Liver (tissue), 9 donors: ENCODE data around the gene RPUSD4. TPM values are rescaled to one million over a fixed set of nuclear protein-coding genes. Genes with fewer than 3 reads are reported as not detected.

Experiments
- DNase-seq: peaks from one replicate; pipeline ENCODE4 v3.0.0-alpha.2; 2017; ENCODE audit warnings: low spot score
- H3K27ac ChIP-seq, 2 donors: one replicate each; pipeline ENCODE4 v1.7.0; 2013; ENCODE audit warnings: inconsistent platforms in 2 of 2, low read length in 2 of 2, control low read depth in 1 of 2, low read depth in 1 of 2, mild to moderate bottlenecking in 1 of 2
- H3K27me3 ChIP-seq, 4 donors: one replicate each; pipeline versions ENCODE4 v1.6.1 to v1.7.0; 2013; ENCODE audit warnings: low read length in 3 of 4, inconsistent platforms in 1 of 4, mild to moderate bottlenecking in 1 of 4, moderate library complexity in 1 of 4; ENCODE audit not compliant: control insufficient read depth in 4 of 4, insufficient read depth in 4 of 4
- H3K36me3 ChIP-seq, 4 donors: one replicate each; pipeline versions ENCODE4 v1.6.1 to v1.7.0; 2013; ENCODE audit warnings: low read length in 3 of 4, mild to moderate bottlenecking in 3 of 4, low read depth in 1 of 4, moderate library complexity in 1 of 4; ENCODE audit not compliant: control insufficient read depth in 4 of 4, insufficient read depth in 3 of 4
- H3K4me1 ChIP-seq, 4 donors: one replicate each; pipeline versions ENCODE4 v1.6.1 to v1.7.0; 2013; ENCODE audit warnings: low read length in 3 of 4, mild to moderate bottlenecking in 3 of 4, moderate library complexity in 1 of 4; ENCODE audit not compliant: control insufficient read depth in 4 of 4, insufficient read depth in 4 of 4
- H3K4me3 ChIP-seq, 3 donors: one replicate each; pipeline versions ENCODE4 v1.6.1 to v1.7.0; 2013; ENCODE audit warnings: low read length in 3 of 3, control low read depth in 1 of 3, low read depth in 1 of 3, mild to moderate bottlenecking in 1 of 3
- H3K9ac ChIP-seq, 2 donors: one replicate each; pipeline ENCODE4 v1.7.0; 2013; ENCODE audit warnings: low read length in 2 of 2, mild to moderate bottlenecking in 2 of 2, moderate library complexity in 2 of 2, control low read depth in 1 of 2, low read depth in 1 of 2
- H3K9me3 ChIP-seq, 4 donors: one replicate each; pipeline versions ENCODE4 v1.6.1 to v1.7.0; 2013; ENCODE audit warnings: low read length in 3 of 4; ENCODE audit not compliant: control insufficient read depth in 4 of 4
- CTCF ChIP-seq: fragments of 150-350 bp; IDR thresholded peaks from 2 replicates; pipeline ENCODE4 v1.5.1; 2017; ENCODE audit warnings: improper control_type of control experiment, low read depth, low read length; ENCODE audit not compliant: missing input control
- EGR1 ChIP-seq, 2 donors: IDR thresholded peaks; 2 replicates each; pipeline ENCODE4 v1.6.1; 2016 to 2018; ENCODE audit warnings: antibody characterized with exemption in 2 of 2, low read depth in 2 of 2
- FOXA1 ChIP-seq: IDR thresholded peaks from 2 replicates; pipeline ENCODE4 v1.6.1; 2016; ENCODE audit warnings: antibody characterized with exemption
- FOXA2 ChIP-seq: IDR thresholded peaks from 2 replicates; pipeline ENCODE4 v1.6.1; 2016; ENCODE audit warnings: antibody characterized with exemption
- HNF4G ChIP-seq: IDR thresholded peaks from 2 replicates; pipeline ENCODE4 v1.6.1; 2016; ENCODE audit warnings: antibody characterized with exemption
- JUND ChIP-seq, 2 donors: IDR thresholded peaks; 2 replicates each; pipeline ENCODE4 v1.6.1; 2016; ENCODE audit warnings: antibody characterized with exemption in 2 of 2
- NR2F2 ChIP-seq: IDR thresholded peaks from 2 replicates; pipeline ENCODE4 v1.6.1; 2016; ENCODE audit warnings: antibody characterized with exemption
- RAD21 ChIP-seq, 2 donors: IDR thresholded peaks; 2 replicates each; pipeline ENCODE4 v1.6.1; 2016; ENCODE audit warnings: antibody characterized with exemption in 2 of 2, mild to moderate bottlenecking in 2 of 2
- REST ChIP-seq: IDR thresholded peaks from 2 replicates; pipeline ENCODE4 v1.6.1; 2016; ENCODE audit warnings: antibody characterized with exemption, mild to moderate bottlenecking
- RXRA ChIP-seq, 2 donors: IDR thresholded peaks; 2 replicates each; pipeline ENCODE4 v1.6.1; 2017 to 2018; ENCODE audit warnings: antibody characterized with exemption in 2 of 2, mild to moderate bottlenecking in 1 of 2
- SP1 ChIP-seq: IDR thresholded peaks from 2 replicates; pipeline ENCODE4 v1.6.1; 2018; ENCODE audit warnings: antibody characterized with exemption, mild to moderate bottlenecking
- TAF1 ChIP-seq: conservative IDR thresholded peaks from 2 replicates; pipeline ENCODE4 v1.6.1; 2016; ENCODE audit warnings: antibody characterized with exemption, mild to moderate bottlenecking
- YY1 ChIP-seq: IDR thresholded peaks from 2 replicates; pipeline ENCODE4 v1.6.1; 2016; ENCODE audit warnings: antibody characterized with exemption, mild to moderate bottlenecking
- ZBTB33 ChIP-seq: IDR thresholded peaks from 2 replicates; pipeline ENCODE4 v1.6.1; 2016; ENCODE audit warnings: antibody characterized with exemption
- WGBS: extraction: QIAGEN DNeasy Blood & Tissue Kit; methylation state at CpG from one replicate; pipeline ENCODE4 v1.1.7; 2013; 5-methylcytosine and 5-hydroxymethylcytosine counted together
- polyA plus RNA-seq, 2 donors: library from polyadenylated mRNA; stranded (reverse) in 1 of 2; unstranded in 1 of 2; fragments of 200-250 nt in 1 of 2; fragments of >200 nt in 1 of 2; fragmentation: Nextera tagmentation in 1 of 2; extraction: Ambion mirVana in 1 of 2; gene quantifications; one replicate each; pipeline versions ENCODE4 v1.2.1 to v1.2.3, GENCODE V29; 2013 to 2015
- total RNA-seq, 2 donors: library from RNA; depleted of rRNA; stranded (reverse); fragments of >200 nt; gene quantifications; one replicate each; pipeline ENCODE4 v1.2.3, GENCODE V29; 2014
- TF ChIP-seq, protein P1 (sequence below): IDR thresholded peaks from 2 replicates; pipeline ENCODE4 v1.6.1; 2016; ENCODE audit warnings: antibody characterized with exemption
- TF ChIP-seq, protein P2 (sequence below): IDR thresholded peaks from 2 replicates; pipeline ENCODE4 v1.6.1; 2016; ENCODE audit warnings: antibody characterized with exemption
- donor health status: healthy.
- donor health status: healthy.
- donor health status: healthy.
- donor health status: healthy.
- donor health status: healthy.

The RPUSD4 gene
- total and polyA plus RNA-seq, 4 donors = 9.4 to 23.7 (median 17.2) TPM

- TF ChIP-seq ZBTB33 (no peak), HNF4G (no peak), RXRA (IDR thresholded peaks at IDR 0.05) (no peak), JUND (IDR thresholded peaks at IDR 0.05) (no peak), RAD21 (IDR thresholded peaks at IDR 0.05) (no peak)
These were observed 55.9 kb downstream of the RPUSD4 start (continued) for GRCh38 chr11:126155402-126156187.

DNA sequence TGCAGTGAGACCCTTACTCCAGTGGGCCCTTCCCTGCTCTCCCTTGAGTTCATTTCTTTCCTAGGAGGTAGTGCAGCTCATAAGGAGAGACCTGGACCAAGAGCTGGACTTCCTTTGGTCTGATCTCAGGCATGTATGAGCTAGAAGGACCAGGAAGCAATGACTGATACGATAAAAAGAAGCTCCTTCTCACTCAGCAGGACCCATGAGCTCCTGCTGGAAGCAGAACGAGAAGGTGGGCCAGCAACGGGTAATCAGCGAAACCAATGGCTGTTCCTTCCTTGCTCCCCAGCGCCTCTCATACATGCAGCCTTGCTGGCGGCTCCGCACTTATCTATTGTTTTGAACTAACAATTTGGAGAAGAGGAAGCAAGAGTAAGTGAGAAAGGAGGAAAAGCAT is 56.8 kb downstream of the RPUSD4 start:
- no peaks in the 10 kb centered on the region for H3K27me3 ChIP-seq
- 86% methylated on average over 7 of the region's 7 CpGs for WGBS
- H3K9ac ChIP-seq = no peak overlapping the region
- no peaks in the 10 kb centered on the region for H3K4me1 ChIP-seq
- no peak overlapping the region for H3K4me3 ChIP-seq
- no peaks in the 10 kb centered on the region for H3K9me3 ChIP-seq
- no peaks in the 10 kb centered on the region for H3K36me3 ChIP-seq
- TF ChIP-seq FOXA2 = no peak
- TF ChIP-seq, protein P1, sequence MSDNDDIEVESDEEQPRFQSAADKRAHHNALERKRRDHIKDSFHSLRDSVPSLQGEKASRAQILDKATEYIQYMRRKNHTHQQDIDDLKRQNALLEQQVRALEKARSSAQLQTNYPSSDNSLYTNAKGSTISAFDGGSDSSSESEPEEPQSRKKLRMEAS = no peak
- TF ChIP-seq YY1 = no peak
- no peak for TF ChIP-seq FOXA1
- TF ChIP-seq TAF1 = no peak
- TF ChIP-seq EGR1 (IDR thresholded peaks at IDR 0.05; ENCODE audit: low read depth in 2 of 2) = no peak
- no peak for TF ChIP-seq REST
- no peak for TF ChIP-seq RAD21 (IDR thresholded peaks at IDR 0.05)
- TF ChIP-seq CTCF = no peak
- TF ChIP-seq, protein P2, sequence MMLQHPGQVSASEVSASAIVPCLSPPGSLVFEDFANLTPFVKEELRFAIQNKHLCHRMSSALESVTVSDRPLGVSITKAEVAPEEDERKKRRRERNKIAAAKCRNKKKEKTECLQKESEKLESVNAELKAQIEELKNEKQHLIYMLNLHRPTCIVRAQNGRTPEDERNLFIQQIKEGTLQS = no peak
- TF ChIP-seq RXRA (IDR thresholded peaks at IDR 0.05) = no peak
- TF ChIP-seq JUND (IDR thresholded peaks at IDR 0.05) = no peak
- TF ChIP-seq SP1 = no peak
- TF ChIP-seq NR2F2 = no peak
- no peak for DNase-seq
- no peak overlapping the region for H3K27ac ChIP-seq
